Smooth muscle cell (in vitro differentiated cells): ENCODE results near the gene C22orf15. TPM values are rescaled to one million over a fixed set of nuclear protein-coding genes. Genes with fewer than 3 reads are reported as not detected.
A peak's percentile ranks its signal among the peaks of the same experiment; 100 is the strongest.

Experiments used
- DNase-seq: peaks from one replicate; lab custom pipeline; 2025; ENCODE audit not compliant: unreplicated experiment; lab: John Stamatoyannopoulos, UW
- H2AFZ ChIP-seq: fragments of 200-600 bp; sonication (generic); 2 replicates; pipeline ENCODE4 v1.6.0; 2016; ENCODE audit warnings: antibody characterized with exemption, low read depth, mild to moderate bottlenecking
- H3F3A ChIP-seq: fragments of 200-600 bp; sonication (generic); 2 replicates; pipeline ENCODE4 v1.6.0; 2017; ENCODE audit warnings: antibody characterized with exemption, low read depth
- H3K27ac ChIP-seq: fragments of 200-600 bp; sonication (generic); 2 replicates; pipeline ENCODE4 v1.5.1; 2016; ENCODE audit warnings: low read depth, mild to moderate bottlenecking
- H3K27me3 ChIP-seq: fragments of 200-600 bp; sonication (generic); 2 replicates; pipeline ENCODE4 v1.6.1; 2016; ENCODE audit warnings: low read depth, mild to moderate bottlenecking
- H3K36me3 ChIP-seq: fragments of 200-600 bp; sonication (generic); 2 replicates; pipeline ENCODE4 v1.5.1; 2016; ENCODE audit warnings: low read depth
- H3K4me1 ChIP-seq: fragments of 200-600 bp; sonication (generic); 2 replicates; pipeline ENCODE4 v1.5.1; 2016; ENCODE audit warnings: low read depth
- H3K4me2 ChIP-seq: fragments of 200-600 bp; sonication (generic); 2 replicates; pipeline ENCODE4 v1.6.0; 2016; ENCODE audit warnings: mild to moderate bottlenecking
- H3K4me3 ChIP-seq: fragments of 200-600 bp; sonication (generic); 2 replicates; pipeline ENCODE4 v1.5.1; 2016; ENCODE audit warnings: mild to moderate bottlenecking
- H3K79me2 ChIP-seq: fragments of 200-600 bp; sonication (generic); 2 replicates; pipeline ENCODE4 v1.6.0; 2016; ENCODE audit warnings: low read depth, mild to moderate bottlenecking
- H3K9ac ChIP-seq: fragments of 200-600 bp; sonication (generic); 2 replicates; pipeline ENCODE4 v1.6.0; 2016; ENCODE audit warnings: low read depth
- H3K9me3 ChIP-seq: fragments of 200-600 bp; sonication (generic); replicated peaks from 2 replicates; pipeline ENCODE4 v1.5.1; 2016; ENCODE audit warnings: low read depth
- H4K20me1 ChIP-seq: fragments of 200-600 bp; sonication (generic); 2 replicates; pipeline ENCODE4 v1.6.0; 2016; ENCODE audit warnings: low read depth
- WGBS: methylation state at CpG from one replicate; pipeline ENCODE4 v1.1.7; 2016; ENCODE audit warnings: low lambda C conversion rate; 5-methylcytosine and 5-hydroxymethylcytosine counted together
- polyA plus RNA-seq: library from polyadenylated mRNA; unstranded; fragments of >200 nt; fragmentation: Nextera tagmentation; extraction: Ambion mirVana; gene quantifications from 2 replicates; pipeline ENCODE4 v1.2.1, GENCODE V29; 2016
- total RNA-seq: library from RNA; depleted of rRNA; stranded (reverse); fragments of >200 nt; gene quantifications from 2 replicates; pipeline ENCODE4 v1.2.3, GENCODE V29; 2014
- TF ChIP-seq, protein P1 (sequence below): fragments of 200-600 bp; sonication (generic); IDR thresholded peaks from 2 replicates; pipeline ENCODE4 v1.5.1; 2017; ENCODE audit warnings: borderline replicate concordance, mild to moderate bottlenecking, antibody characterized with exemption; ENCODE audit not compliant: insufficient read depth, poor library complexity, severe bottlenecking

C22orf15 gene
- total and polyA plus RNA-seq, 2 experiments from 2014 or later: 1.5 TPM; not detected in 1

DNA sequence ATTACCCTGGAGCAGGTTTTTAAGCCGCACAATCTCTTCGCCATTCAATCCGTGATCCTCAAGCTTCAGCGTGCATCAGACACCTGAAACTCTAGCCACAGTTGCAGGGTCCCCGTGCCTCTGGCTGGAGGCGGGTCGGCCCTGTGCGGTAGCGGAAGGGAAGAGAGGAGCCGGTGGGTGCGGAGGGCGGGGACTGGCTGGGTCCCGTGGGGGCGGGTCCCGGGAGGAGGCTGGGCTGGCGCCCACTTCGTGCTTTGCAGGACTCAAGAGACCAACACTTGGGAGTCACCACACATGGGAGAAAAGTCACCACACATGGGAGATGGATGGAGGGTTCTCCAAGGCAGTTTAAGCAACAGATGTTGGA is 772 bp downstream of the C22orf15 start:
- DNase-seq: no peak
- Histone ChIP-seq H3K4me1 (peaks cover 16% of the 10 kb centered on the region), H3K79me2 (no peaks in the 10 kb centered on the region), H3K9me3 (no peaks in the 10 kb centered on the region), H3K27ac (no peak overlapping the region), H4K20me1 (peaks cover 19% of the 10 kb centered on the region), H3K36me3 (no peaks in the 10 kb centered on the region), H3K9ac (no peak overlapping the region), H3F3A (no peaks in the 10 kb centered on the region), H2AFZ (no peak overlapping the region), H3K27me3 (no peaks in the 10 kb centered on the region), H3K4me3 (no peak overlapping the region), H3K4me2 (peak overlapping the region; percentile 73)
- TF ChIP-seq, protein P1, sequence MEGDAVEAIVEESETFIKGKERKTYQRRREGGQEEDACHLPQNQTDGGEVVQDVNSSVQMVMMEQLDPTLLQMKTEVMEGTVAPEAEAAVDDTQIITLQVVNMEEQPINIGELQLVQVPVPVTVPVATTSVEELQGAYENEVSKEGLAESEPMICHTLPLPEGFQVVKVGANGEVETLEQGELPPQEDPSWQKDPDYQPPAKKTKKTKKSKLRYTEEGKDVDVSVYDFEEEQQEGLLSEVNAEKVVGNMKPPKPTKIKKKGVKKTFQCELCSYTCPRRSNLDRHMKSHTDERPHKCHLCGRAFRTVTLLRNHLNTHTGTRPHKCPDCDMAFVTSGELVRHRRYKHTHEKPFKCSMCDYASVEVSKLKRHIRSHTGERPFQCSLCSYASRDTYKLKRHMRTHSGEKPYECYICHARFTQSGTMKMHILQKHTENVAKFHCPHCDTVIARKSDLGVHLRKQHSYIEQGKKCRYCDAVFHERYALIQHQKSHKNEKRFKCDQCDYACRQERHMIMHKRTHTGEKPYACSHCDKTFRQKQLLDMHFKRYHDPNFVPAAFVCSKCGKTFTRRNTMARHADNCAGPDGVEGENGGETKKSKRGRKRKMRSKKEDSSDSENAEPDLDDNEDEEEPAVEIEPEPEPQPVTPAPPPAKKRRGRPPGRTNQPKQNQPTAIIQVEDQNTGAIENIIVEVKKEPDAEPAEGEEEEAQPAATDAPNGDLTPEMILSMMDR: no peak
- 40% methylated on average over 15 of the region's 17 CpGs for WGBS

DNA sequence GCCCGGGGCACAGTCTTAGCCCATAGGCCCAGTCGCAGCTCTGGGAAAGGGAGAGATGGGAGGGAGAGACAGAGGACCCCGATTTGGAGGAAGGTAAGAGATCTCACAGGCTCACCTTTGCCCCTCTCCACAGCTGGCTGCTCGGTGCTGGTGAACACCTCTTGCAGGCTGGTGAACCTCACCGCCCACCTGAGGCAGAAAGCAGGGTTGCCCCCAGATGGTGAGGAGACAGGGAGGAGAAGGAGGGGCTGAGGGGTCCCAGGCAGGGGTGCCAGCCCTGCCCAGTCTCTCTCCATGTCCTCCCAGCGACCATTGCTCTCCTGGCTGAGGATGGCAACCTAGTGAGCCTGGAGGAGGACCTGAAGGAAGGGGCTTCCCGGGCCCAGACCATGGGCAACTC is 1.2 kb downstream of the C22orf15 start:
- WGBS: 84% methylated on average over 7 of the region's 7 CpGs
- Histone ChIP-seq H2AFZ (no peak overlapping the region), H3K79me2 (no peaks in the 10 kb centered on the region), H3K36me3 (no peaks in the 10 kb centered on the region), H3K9me3 (no peaks in the 10 kb centered on the region), H4K20me1 (peaks cover 19% of the 10 kb centered on the region), H3K27me3 (no peaks in the 10 kb centered on the region), H3F3A (no peaks in the 10 kb centered on the region), H3K4me2 (peak overlapping the region; percentile 73), H3K9ac (no peak overlapping the region), H3K4me3 (no peak overlapping the region), H3K4me1 (peaks cover 16% of the 10 kb centered on the region), H3K27ac (no peak overlapping the region)
- TF ChIP-seq, protein P1: no peak
- no peak for DNase-seq

DNA sequence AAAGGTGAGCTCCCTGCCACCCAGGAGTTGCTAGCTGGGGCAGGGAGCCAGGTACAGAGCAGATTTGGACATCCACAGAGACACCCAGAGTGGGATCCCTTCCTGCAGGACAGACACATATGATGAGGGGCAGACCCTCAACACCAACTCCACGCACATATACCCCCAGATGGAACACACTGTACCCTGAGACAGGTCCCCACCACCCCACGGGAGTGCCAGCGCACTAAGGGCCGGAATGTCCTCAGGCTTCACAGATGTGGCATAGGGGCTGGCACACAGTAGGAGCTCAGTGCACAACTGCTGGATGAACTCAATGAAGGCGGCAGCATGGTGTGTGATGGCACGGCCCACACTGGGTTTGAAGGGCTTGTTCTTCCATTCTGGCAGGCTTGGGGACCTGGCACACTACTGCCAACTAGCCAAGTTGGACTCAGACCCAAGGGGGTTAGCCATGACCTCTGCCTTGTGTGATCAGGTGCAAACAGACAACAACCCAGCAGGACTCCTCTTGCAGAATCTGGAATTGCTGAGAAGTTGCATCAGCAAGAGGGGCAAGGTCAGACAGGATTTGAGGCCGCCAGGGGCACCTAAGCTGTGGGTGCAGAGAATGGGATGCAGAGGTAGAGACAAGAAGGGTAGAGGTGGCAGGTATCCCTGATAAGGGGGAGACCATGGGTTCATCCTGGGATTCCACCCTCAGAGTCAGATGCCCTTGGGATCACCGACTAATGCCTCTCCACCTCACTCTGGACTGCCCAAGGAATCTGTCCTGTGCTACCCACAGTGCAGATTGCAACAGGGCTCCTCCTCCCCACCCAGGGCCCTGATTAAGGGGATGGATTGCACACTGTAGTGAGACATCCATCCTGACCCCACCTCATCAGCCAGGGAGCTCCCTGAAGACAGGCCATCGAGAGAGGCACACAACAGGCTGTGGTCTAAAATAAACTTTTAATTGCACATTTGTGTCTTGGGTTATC is 2.4 kb downstream of the C22orf15 start:
- Histone ChIP-seq H3K4me2 (no peak overlapping the region), H3K4me1 (peaks cover 16% of the 10 kb centered on the region), H3K27ac (no peak overlapping the region), H3K27me3 (no peaks in the 10 kb centered on the region), H3K36me3 (no peaks in the 10 kb centered on the region), H4K20me1 (peaks cover 19% of the 10 kb centered on the region), H3K79me2 (no peaks in the 10 kb centered on the region), H2AFZ (no peak overlapping the region), H3K9me3 (no peaks in the 10 kb centered on the region), H3F3A (no peaks in the 10 kb centered on the region), H3K9ac (no peak overlapping the region), H3K4me3 (no peak overlapping the region)
- 97% methylated on average over 9 of the region's 9 CpGs for WGBS
- no peak for DNase-seq
- TF ChIP-seq, protein P1: no peak
